ENCODE data around the gene TEX36.

TEX36 gene

GRCh38 chr10:125683063-125683462 lies at the start of gene TEX36:
Gene TEX36, minus strand, starts transcription at chr10:125683163. Its CDS starts 174 bp downstream, at chr10:125682989.
- no peak for DNase-seq (ENCODE audit: low read depth)
- H3K4me3 ChIP-seq (ENCODE audit: control insufficient read depth, low read depth, low read length) = no peak within 1 kb of the TSS
- no peak for TF ChIP-seq CTCF (IDR thresholded peaks at IDR 0.05; ENCODE audit: control insufficient read depth, insufficient read depth, low read depth, low read length, missing control alignments)

- DNase-seq (ENCODE audit: low read depth) = no peak
- no peak for TF ChIP-seq CTCF (IDR thresholded peaks at IDR 0.05; ENCODE audit: control insufficient read depth, insufficient read depth, low read depth, low read length, missing control alignments)
- H3K4me3 ChIP-seq (ENCODE audit: control insufficient read depth, low read depth, low read length) = no peak overlapping the region
Measured at GRCh38 chr10:125727436-125727835, 44.5 kb upstream of the TEX36 start.

GRCh38 chr10:125726914-125727313 lies 44.0 kb upstream of the TEX36 start:
- no peak overlapping the region for H3K4me3 ChIP-seq (ENCODE audit: control insufficient read depth, low read depth, low read length)
- TF ChIP-seq CTCF (IDR thresholded peaks at IDR 0.05; ENCODE audit: control insufficient read depth, insufficient read depth, low read depth, low read length, missing control alignments) = no peak
- no peak for DNase-seq (ENCODE audit: low read depth)

GRCh38 chr10:125722811-125723210 lies 39.8 kb upstream of the TEX36 start:
- TF ChIP-seq CTCF (IDR thresholded peaks at IDR 0.05; ENCODE audit: control insufficient read depth, insufficient read depth, low read depth, low read length, missing control alignments) = no peak
- H3K4me3 ChIP-seq (ENCODE audit: control insufficient read depth, low read depth, low read length) = no peak overlapping the region
- DNase-seq (ENCODE audit: low read depth) = no peak

- H3K4me3 ChIP-seq (ENCODE audit: control insufficient read depth, low read depth, low read length) = no peak overlapping the region
- no peak for DNase-seq (ENCODE audit: low read depth)
- no peak for TF ChIP-seq CTCF (IDR thresholded peaks at IDR 0.05; ENCODE audit: control insufficient read depth, insufficient read depth, low read depth, low read length, missing control alignments)
Measured at GRCh38 chr10:125721035-125721434, 38.1 kb upstream of the TEX36 start.

- no peak for DNase-seq (ENCODE audit: low read depth)
- H3K4me3 ChIP-seq (ENCODE audit: control insufficient read depth, low read depth, low read length) = peak overlapping the region; percentile 97
- TF ChIP-seq CTCF (IDR thresholded peaks at IDR 0.05; ENCODE audit: control insufficient read depth, insufficient read depth, low read depth, low read length, missing control alignments) = no peak
Measured at GRCh38 chr10:125720002-125720382, 37.0 kb upstream of the TEX36 start.
